ENCODE results near the gene ADORA1. TPM values are rescaled to one million over a fixed set of nuclear protein-coding genes. Genes with fewer than 3 reads are reported as not detected.

Gene ADORA1
- total RNA-seq, 2 experiments from 2014 or later: not detected

DNA sequence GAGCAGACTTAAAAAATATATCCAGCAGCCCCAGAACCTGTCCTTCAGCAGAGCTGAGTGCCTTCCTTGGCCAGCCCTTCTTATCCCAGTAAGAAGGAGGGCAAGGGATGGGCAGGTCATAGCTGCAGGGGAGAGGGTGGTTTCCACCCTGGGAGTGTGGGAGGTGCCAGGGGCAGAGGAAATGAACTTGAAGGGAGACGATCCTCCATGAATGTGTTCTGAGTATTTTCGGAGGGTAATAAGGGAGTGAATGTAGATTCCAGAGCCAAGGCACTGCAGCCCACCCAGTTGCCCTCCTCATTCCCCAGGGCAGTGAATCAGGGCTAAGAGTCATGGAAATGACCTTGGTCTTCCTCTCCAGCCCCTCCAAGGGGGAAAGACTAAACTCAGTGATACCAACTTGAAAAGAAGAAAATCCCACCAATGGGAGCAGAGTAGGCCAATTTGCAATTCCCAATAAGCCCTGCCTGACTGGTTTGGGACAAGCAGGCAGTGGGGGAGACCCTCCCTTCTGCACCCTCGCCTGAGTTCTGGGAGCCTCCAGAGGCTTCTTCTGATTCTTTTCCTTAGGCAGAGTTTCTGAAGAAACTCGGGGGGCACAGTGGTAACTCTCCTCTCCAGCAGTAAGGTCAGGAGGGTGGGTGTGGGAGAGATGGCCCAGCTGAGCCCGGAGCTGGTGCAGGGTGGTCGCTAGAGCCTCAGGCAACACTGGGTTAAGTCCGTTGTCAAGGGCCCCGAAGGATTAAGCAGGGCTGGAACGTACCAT lies 45.9 kb upstream of the ADORA1 start:
- ATAC-seq: no peak
- no peak for DNase-seq
- H3K36me3 Mint-ChIP-seq (ENCODE audit: low read depth): no peaks in the 10 kb centered on the region
- intact Hi-C loops (cut with micrococcal nuclease): no loop called here
- no peak overlapping the region for H3K27ac Mint-ChIP-seq
- no peaks in the 10 kb centered on the region for H3K9me3 Mint-ChIP-seq
- TF ChIP-seq, protein P1, sequence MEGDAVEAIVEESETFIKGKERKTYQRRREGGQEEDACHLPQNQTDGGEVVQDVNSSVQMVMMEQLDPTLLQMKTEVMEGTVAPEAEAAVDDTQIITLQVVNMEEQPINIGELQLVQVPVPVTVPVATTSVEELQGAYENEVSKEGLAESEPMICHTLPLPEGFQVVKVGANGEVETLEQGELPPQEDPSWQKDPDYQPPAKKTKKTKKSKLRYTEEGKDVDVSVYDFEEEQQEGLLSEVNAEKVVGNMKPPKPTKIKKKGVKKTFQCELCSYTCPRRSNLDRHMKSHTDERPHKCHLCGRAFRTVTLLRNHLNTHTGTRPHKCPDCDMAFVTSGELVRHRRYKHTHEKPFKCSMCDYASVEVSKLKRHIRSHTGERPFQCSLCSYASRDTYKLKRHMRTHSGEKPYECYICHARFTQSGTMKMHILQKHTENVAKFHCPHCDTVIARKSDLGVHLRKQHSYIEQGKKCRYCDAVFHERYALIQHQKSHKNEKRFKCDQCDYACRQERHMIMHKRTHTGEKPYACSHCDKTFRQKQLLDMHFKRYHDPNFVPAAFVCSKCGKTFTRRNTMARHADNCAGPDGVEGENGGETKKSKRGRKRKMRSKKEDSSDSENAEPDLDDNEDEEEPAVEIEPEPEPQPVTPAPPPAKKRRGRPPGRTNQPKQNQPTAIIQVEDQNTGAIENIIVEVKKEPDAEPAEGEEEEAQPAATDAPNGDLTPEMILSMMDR (IDR thresholded peaks at IDR 0.05): no peak
- POLR2A ChIA-PET: no interaction called here
- H3K4me3 Mint-ChIP-seq: no peak overlapping the region
- CTCF ChIA-PET: interaction anchor here (1.4 kb wide), 2 partner anchors 42 kb away, joined by 3 to 6 read pairs; no protein-coding TSS in a partner anchor
- H3K4me1 Mint-ChIP-seq (ENCODE audit: low read depth): no peaks in the 10 kb centered on the region
- peaks cover 17% of the 10 kb centered on the region for H3K27me3 Mint-ChIP-seq

- Mint-ChIP-seq H3K27ac (no peak overlapping the region), H3K4me1 (ENCODE audit: low read depth) (no peaks in the 10 kb centered on the region), H3K9me3 (no peaks in the 10 kb centered on the region), H3K4me3 (no peak overlapping the region), H3K27me3 (peaks cover 13% of the 10 kb centered on the region), H3K36me3 (ENCODE audit: low read depth) (no peaks in the 10 kb centered on the region)
- TF ChIP-seq, protein P1 (IDR thresholded peaks at IDR 0.05): no peak
- DNase-seq: no peak
- intact Hi-C loops (cut with micrococcal nuclease): no loop called here
- POLR2A ChIA-PET: no interaction called here
- CTCF ChIA-PET: interaction anchor here (1.4 to 2.5 kb wide), 2 partner anchors 14 to 43 kb away, joined by 6 read pairs; no protein-coding TSS in a partner anchor
- ATAC-seq: no peak
Measured at GRCh38 chr1:203082231-203082505, 45.4 kb upstream of the ADORA1 start.

DNA sequence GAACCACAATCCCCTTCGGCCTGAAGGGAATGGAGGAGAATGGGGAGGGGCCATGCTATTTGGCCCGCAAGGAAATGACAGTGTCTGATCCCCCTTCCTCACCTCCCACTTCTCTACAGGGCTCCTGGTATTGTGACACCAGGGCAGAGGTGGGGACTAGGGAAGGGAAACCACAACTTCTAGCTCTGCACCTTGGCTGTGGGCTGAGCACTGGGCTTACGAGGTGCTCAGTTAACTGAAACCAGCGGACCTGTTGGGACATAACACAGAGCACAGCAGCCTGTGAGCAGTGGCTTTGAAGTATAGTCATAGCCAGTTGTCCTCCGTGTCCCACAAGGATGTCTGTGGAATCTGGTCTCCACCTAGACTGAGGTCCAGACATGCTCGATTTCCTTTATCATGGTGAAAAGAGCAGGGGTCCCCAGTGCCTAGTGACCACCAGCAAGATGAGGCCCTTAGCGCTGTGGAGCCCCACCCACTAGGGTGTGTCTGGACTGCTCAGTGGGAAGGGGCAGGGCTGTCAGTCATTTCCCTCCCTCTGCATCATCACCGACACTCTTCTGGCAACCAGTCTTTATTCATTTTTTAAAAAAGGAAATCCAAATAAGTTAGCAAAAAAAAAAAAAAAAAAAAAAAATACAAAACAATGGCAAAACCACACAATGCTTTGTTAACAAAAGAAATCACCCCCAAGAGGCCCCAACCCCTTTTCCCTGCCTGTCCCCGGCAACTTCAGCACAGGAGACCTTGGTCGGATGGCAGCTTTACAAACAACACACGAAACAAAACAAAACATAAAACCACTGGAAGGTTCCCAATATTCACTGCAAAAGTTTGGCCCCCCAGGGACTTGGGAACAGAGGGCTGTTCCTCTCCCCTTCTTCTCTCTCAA lies 44.7 kb upstream of the ADORA1 start:
- ATAC-seq (no peak), DNase-seq (no peak)
- Mint-ChIP-seq H3K4me3 (no peak overlapping the region), H3K9me3 (no peaks in the 10 kb centered on the region), H3K4me1 (ENCODE audit: low read depth) (no peaks in the 10 kb centered on the region), H3K27me3 (peaks cover 11% of the 10 kb centered on the region), H3K36me3 (ENCODE audit: low read depth) (no peaks in the 10 kb centered on the region), H3K27ac (no peak overlapping the region)
- CTCF ChIA-PET: interaction anchor here (0.8 to 2.5 kb wide), 5 partner anchors 13 to 83 kb away, joined by 3 to 6 read pairs (median 5); no protein-coding TSS in a partner anchor
- TF ChIP-seq, protein P1 (IDR thresholded peaks at IDR 0.05): no peak
- intact Hi-C loops (cut with micrococcal nuclease): no loop called here
- POLR2A ChIA-PET: no interaction called here

DNA sequence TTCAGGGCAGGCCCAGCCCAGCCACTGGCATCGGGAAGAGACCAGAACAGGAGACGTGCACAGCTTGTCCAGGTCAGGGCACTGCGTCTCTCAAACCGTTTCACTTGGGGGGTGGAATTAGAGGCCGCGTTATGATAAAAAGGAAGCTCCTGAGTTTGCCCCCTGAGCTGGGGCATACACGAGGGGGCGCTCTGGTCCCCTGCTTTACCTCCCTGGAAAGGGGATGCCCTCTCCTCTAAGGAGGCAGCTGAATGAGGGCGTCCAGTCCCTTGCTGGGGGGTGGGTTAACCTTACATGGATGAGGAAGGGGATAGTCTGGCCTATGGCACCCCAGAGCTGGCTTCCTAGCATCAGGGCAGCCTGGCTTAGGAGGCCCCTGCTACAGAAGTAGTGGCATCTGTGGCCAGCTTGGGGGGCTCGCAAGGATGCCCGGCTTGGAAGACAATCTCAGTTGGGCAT lies 44.0 kb upstream of the ADORA1 start:
- intact Hi-C loops (cut with micrococcal nuclease): no loop called here
- ChIA-PET CTCF (interaction anchor here (0.6 to 2.5 kb wide), 9 partner anchors 10 to 133 kb away, joined by 3 to 14 read pairs (median 5); no protein-coding TSS in a partner anchor), POLR2A (no interaction called here)
- no peaks in the 10 kb centered on the region for H3K36me3 Mint-ChIP-seq (ENCODE audit: low read depth)
- no peak overlapping the region for H3K27ac Mint-ChIP-seq
- H3K4me3 Mint-ChIP-seq: no peak overlapping the region
- TF ChIP-seq, protein P1 (IDR thresholded peaks at IDR 0.05): no peak
- ATAC-seq: no peak
- peaks cover 7% of the 10 kb centered on the region for H3K27me3 Mint-ChIP-seq
- no peaks in the 10 kb centered on the region for H3K9me3 Mint-ChIP-seq
- no peak for DNase-seq
- no peaks in the 10 kb centered on the region for H3K4me1 Mint-ChIP-seq (ENCODE audit: low read depth)

All from activated CD8-positive, alpha-beta T cell treated with anti-CD3 and anti-CD28 coated beads for 36 hours (primary cell).